Activated CD4-positive, alpha-beta T cell treated with anti-CD3 and anti-CD28 coated beads for 24 hours (primary cell): ENCODE measurements around the gene FAR2.
A peak's percentile ranks its signal among the peaks of the same experiment; 100 is the strongest.
"Not testable (repeated sequence)": the region's sequence is repeated elsewhere in the genome, so short reads cannot be mapped to it uniquely, and the experiment has no call there.

ENCODE experiments used
- DNase-seq, 2 donors: peaks; one replicate each; pipeline ENCODE4 v3.0.0-alpha.2; 2020; ENCODE audit warnings: low read depth in 2 of 2

The FAR2 gene

DNA sequence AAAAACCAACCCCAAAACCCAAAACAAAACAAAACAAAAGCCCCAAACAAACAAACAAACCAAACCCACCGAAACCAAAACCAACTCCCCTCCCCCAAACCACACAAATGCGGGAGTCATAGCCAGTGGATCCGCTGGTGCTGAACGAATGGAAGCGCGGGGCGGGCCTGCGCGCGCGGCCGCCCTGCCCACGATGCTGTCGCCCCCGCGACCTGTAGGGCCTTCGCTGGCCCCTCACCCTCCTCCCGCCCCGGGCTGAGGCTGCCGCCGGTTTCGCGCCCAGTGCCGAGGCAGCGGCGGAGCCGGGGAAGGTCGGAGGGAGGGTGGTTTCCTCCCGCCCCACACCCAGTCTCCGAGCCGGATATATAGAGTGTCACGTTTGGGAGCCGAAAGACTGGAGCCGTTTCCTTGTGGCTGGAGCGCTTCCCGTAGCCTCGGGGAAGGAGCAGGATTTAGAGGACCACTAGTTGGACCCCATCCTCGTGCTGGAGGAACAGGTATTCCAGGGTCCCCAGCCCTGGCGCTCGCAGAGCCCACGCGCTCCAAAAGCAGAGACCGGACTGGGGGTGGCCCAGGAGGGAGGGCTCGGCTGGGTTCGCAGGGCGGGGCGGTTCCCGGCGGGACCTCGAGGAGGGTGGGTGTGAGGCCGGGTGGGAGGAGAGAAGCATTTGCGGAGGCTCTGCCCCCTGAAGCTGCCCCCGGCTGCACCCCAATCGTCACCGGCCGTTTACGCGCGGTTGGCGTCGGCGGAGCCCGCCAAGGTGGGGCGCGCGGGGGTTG lies at the start of gene FAR2:
FAR2 (plus strand) TSS at position 368 of the 780 bp plus-strand sequence. CDS start 121,172 bp downstream, outside the sequence.
- DNase-seq = peak; percentile 7 to 31

DNA sequence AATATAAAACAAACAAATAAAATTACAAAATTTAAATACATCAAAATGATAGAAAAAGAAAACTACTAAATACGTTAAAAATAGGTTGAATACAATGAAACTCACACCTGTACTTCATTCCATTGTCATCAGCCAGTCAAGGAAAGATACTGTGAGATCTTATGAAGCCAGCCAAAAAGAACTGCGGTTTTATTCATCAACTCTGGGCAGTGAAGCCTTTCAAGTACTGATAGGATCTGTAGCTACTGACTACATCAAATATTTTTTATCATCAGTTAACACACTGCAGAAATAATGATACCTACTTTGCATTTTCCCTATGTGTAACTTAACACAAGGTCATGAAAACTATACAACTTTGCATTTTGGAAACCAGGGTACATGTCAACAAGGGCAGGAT lies 46.3 kb upstream of the FAR2 start:
- DNase-seq = no peak

- DNase-seq = peak in 1 of 2 donors; percentile 24
These were observed 45.5 kb upstream of the FAR2 start for GRCh38 chr12:29103539-29103974.

DNA sequence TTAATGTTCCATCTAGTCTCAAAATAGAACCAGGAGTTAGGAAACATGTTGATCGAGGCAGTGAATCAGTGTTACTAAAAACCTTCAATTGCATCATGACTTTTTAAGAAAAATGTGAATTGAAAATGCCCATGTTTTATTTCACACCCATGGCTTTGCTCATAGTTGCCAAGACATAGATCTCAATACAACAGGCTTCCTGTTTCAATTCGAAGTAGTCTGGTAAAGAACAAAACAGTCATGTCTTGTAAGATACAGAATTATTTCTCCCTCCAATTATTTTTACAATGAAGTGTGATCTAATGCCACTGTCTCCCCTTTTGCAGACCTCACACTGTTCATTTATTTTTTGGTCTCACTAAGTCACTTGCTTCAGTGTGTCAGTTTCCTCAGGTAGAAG lies 44.6 kb upstream of the FAR2 start:
- no peak for DNase-seq

DNA sequence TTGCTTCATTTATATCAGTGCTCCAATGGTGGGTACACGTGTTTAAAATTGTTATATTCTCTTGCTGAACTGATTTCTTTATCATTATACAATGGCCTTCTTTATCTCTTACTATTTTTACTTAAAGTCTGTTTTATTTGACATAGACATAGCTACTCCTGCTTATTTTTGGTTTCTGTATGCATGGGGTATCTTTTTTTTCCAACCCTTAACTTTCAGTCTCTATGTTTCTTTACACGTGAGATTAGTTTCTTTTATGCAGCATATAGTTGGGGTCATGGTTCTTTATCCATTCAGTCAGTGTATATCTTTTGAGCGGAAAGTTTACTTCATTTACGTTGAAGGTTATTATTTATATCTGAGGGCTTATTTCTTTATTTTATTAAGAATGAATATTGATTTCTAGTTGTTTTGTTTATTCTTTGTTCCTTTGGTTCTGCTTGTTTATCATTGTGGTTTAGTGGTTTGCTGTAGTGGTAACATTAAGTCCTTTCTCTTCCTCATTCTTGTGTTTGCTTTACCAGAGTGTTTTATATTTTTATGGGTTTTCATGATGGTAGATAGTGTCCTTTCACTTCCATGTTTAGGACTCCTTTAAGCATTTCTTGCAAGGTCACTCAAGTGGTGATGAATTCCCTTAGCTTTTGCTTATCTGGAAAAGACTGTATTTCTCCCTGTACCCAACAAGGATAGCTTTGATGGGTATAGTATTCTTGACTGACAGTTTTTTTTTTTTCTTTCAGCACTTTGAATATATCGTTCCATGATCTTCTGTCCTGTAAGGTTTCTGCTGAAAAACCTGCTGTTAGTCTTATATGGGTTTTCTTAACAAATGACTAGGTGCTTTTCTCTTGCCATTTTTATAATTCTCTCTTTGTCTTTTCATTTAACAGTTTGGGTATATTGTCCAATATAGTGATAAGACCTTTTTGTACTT lies 38.3 kb upstream of the FAR2 start:
- DNase-seq = no peak

DNA sequence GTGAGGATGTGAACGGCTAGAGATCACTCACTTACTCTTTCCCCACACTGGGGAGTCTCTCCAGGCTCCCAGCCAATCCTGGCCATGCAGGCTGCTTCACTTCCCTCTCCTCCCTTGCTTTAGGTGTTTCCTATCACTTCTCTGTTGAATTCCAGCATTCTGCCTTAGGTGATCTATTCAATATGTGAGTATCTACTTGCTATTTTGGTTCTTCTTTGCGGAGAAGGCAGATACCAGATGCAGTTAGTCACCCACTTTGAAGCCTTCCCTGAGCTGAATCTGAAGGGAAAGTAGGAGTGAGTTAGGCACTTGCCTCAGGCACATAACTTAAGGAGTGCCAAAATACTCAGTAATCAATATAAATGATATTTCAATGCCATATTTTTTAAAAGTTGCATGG lies 36.0 kb upstream of the FAR2 start:
- DNase-seq = no peak

- no peak for DNase-seq
These were observed 32.7 kb upstream of the FAR2 start for GRCh38 chr12:29116414-29116813.

- DNase-seq = no peak
These were observed 17.5 kb upstream of the FAR2 start for GRCh38 chr12:29131539-29131938.

DNA sequence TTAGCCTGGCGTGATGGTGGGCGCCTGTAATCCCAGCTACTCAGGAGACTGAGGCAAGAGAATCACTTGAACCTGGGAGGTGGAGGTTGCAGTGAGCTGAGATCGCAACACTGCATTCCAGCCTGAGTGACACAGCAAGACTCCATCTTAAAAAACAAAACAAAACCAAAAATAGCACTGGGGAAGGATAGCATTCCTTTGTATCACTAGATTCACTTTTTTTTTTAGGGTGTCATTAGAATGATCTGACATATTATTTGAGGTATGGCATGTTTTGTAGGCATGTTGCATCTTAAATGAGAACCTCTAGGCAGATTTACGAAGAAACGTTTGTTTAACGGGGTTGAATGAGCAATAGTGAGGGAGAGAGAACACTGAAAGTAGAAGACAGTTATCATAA lies 16.8 kb upstream of the FAR2 start:
- DNase-seq = no peak

DNA sequence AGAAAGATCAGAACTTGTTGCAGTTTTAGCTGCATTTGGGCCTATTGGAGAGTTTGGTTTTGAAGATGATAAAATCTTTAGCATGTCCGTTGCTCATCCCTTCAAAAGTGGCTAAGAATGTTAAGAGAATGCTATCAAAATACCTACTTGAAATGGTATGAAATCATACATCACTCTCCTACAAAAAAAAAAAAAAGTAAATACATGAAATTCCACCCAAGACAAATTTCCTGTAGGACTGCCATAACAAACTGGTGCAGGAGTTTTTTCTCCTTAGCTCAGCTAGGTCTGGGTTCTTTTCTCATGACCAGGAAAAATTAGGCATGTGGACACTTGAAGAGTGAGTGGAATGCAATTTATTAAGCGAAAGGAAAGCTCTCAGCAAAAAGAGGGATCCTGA lies 15.9 kb upstream of the FAR2 start:
- DNase-seq = no peak

- DNase-seq = no peak
These were observed 15.4 kb upstream of the FAR2 start for GRCh38 chr12:29133680-29134079.

GRCh38 chr12:29138256-29138655 lies 10.8 kb upstream of the FAR2 start:
- DNase-seq = not testable (repeated sequence)

DNA sequence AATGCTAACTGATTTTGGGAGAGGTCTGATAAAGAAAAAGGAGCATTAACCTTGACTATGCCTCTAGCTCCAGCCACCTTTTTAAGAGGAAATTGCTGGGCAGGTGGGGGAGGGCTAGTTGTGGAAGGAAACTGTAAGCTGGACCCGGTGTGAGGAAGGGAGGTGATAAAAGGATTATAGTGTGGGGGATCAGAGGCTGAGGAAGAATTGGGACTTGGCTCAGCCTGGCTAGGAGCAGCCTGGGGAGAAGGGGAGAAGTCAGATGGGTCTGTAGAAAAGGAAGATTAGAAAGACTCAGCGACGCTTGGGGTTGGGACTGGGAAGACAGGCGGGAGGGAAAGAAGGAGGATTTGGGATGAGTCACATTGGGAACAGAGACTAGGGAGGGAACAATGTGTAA lies 10.2 kb upstream of the FAR2 start:
- DNase-seq = not testable (repeated sequence)

GRCh38 chr12:29145372-29146170 lies 3.5 kb upstream of the FAR2 start:
- DNase-seq = no peak

DNA sequence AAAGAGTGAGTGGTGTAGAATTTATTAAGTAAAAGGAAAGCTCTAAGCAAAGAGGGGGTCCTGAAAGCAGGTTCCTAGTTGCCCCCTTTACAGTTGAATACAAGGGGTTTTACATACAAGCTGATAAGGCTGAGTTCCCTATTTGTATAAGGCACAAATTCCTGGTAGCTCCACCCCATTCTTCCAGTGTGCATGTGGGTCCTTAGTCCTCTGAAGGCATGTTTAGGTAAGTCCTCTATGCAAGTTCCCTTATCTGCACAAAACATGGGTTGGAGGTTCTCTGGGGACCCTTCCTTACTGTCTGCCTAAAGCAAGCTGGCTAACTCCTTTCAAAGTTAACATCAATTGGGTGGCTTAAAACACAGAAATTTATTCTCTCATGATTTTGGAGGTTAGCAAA lies 2.9 kb upstream of the FAR2 start:
- no peak for DNase-seq

GRCh38 chr12:29147731-29148595 lies 1.1 kb upstream of the FAR2 start:
- DNase-seq = no peak

- no peak for DNase-seq
These were observed 525 bp upstream of the FAR2 start for GRCh38 chr12:29148596-29148910.

- DNase-seq = no peak
These were observed 708 bp downstream of the FAR2 start for GRCh38 chr12:29149691-29150281.

- DNase-seq = no peak
These were observed 1.4 kb downstream of the FAR2 start for GRCh38 chr12:29150462-29150861.

DNA sequence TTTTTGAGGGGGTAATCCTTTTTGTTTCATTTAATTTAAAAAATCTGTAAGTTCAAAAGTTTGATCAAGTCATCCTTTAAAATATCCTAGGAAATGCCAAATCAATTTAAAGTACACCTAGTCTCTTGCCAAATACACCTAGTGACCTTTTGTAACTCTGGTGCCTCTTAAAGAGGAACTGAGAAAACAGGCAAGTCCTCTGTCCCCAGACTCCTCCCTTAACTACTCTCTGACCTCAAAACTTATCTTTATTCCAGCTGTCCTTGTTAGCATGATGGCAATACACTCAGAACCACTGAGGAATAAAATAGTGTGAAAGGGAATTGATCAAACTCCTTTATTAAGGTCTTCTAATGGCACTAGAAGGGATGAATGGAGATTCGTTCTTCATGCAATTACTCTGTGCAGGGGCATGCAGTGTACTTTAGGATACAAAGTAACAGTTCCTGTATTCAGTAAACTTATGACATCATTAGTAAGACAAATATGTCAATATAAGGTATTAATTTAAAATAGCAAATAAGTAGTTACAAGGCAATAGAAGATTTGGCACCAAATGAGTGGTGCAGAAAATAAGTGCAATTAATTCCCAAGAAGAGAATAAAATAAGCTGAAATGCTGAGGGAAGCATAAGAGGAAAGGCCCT lies 3.3 kb downstream of the FAR2 start:
- no peak for DNase-seq
